ENCODE measurements around the gene FHDC1.

Gene FHDC1

DNA sequence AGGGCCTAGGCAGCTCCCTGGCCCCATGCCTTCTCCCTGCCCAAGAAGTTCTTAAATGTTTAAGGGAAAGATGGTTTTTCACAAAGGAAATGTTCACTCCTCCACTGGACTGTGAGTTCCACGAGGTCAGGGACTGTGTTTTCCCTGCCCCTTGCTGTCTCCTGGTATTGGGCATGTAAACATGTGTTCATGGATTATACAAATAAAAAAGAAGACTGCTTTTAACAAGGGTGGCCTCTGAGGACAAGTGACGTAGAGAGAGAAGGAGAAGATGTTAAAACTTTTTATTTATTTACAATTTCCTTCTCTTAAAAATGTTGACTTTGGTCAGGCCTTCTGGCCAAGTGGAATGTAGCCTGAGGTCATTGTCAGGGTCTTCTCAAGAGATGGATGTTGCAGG is 66.0 kb downstream of the FHDC1 start:
- DNase-seq (ENCODE audit: low read depth, low spot score): no peak

DNA sequence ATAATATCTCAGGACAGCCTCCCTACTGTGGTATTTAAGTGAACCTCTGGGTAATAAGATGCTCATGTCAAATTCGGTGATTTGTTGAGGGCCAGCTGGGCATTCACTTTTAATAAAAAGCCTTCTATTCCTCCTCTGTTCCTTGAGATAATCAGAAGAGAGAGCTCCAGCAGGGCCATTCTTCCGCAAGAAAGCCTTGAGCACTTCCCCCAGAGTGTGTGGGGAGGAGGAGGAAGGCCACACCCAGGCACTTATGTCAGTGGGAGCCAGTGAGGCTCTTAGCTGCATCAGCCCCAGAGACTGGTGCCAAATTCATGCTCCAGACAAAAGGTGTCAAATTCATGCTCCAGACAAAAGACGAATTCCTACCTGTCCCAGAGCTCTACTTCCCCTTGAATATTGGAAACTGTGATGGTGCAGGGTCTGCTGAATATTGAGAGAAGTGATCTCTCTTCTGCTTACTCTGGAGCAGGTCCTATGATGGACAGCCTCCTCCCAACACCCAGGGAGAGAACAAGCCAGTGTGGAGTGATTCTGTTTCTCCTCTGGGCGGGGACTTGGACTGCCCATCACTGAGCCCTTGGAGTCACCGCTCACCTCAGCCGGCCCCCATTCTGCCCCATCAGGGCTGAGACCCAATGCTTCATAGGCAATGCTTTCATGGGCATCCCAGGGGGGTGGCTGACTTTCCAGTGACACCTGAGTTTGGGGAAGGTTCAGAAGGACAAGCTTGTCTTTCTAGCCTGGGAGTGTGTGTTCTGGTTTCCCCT is 68.1 kb downstream of the FHDC1 start:
- no peak for DNase-seq (ENCODE audit: low read depth, low spot score)

DNA sequence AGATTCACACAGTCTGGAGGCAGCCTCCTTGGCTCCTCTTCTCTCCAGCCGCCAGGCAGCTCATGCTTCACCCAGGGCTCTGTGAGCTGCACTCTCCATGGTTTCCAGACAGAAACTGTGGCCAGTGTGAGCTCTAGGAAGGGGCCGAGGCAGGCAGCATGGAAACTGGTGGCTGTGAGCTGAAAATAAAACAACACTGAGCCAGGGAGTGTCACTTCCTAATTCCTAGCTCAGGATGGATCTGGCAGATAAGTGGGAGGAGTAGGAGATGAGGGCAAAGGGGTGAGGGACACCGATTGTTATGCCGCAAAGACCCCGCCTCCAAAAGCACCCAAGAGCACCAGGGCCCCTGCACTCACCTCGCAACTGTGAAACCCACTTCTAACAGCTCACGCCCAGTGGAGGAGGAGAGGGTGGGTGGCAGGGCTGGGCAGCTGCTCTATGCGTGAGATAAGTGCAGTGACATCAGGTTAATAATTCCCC is 69.8 kb downstream of the FHDC1 start:
- DNase-seq (ENCODE audit: low read depth, low spot score): no peak

DNA sequence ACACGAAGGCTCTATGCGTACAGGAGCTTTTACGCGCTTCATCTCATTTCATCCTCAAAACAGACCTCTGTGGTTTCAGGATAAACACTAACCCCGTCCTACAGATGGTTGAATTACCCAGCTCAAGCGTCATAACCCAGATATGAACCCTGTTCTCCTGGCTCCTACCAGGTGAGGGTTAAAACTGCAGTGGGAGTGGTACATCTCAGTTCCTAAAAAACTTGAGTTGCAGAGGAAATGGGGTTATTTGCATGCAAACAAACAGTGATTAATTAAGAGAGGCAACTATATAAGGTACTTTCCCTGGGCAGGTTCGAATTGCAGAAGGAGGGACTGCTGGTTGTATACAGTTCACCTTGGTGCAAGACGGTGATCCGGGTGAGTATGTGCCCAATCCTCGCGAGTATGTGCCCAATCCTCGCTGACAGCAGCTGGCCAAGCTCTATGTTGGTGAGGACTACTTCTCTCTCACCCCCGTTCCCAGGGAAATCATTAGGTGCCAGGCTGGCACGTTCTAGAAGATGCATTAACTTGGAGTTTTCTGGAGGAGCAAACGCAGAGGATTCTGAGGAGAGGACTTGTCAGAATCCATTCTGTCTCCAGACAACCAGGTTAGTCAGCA is 72.6 kb downstream of the FHDC1 start:
- DNase-seq (ENCODE audit: low read depth, low spot score): no peak

DNA sequence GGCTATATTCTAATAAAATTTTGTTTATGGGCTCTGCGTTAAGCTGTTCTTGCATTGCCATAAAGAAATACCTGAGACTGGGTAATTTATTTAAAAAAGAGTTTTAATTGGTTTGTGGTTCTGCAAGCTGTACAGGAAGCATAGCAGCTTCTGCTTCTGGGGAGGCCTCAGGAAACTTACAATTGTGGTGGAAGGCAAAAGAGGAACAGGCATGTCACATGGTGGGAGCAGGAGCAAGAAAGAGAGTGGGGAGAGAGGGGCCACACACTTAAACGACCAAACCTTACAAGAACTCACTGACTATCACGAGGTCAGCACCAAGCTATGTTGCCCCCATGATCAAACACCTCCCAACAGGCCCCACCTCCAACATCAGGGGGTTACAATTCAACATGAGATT is 74.0 kb downstream of the FHDC1 start:
- no peak for DNase-seq (ENCODE audit: low read depth, low spot score)

DNA sequence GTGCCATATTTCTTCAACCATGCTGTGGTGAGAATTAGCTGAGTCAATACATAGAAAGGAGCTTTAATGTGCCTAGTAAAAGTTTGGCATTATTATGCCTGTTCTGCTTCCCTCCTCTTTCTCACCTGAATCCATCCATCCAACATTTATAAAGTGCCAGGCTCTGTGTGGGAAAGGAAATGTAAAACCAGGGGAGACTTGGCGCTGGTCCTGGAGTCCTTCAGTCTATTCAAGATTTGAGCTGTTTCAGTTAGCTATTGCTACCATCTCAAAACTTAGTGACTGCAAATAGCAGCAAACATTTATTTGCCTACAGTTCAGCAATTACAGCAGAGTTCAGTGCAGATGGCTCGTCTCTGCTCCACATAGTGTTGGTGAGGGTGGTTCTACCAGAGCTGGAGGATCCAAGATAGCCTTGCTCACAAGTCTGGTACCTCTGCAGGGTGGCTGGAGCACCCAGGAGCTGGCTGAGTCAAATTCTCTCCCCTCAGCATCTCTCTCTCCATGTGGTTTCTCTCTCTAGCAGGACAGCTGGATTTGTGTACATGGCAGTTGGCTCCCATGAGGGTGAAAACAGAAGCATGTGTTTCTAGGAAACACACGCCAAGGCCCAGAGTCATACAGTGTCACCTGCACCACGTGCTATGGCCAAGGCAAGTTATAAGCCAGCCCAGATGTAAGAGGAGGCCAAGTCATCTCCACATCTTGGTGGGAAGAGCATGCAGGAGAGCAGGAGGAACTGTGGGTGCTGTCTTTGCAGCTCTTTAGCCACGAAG is 77.3 kb downstream of the FHDC1 start:
- no peak for DNase-seq (ENCODE audit: low read depth, low spot score)

DNA sequence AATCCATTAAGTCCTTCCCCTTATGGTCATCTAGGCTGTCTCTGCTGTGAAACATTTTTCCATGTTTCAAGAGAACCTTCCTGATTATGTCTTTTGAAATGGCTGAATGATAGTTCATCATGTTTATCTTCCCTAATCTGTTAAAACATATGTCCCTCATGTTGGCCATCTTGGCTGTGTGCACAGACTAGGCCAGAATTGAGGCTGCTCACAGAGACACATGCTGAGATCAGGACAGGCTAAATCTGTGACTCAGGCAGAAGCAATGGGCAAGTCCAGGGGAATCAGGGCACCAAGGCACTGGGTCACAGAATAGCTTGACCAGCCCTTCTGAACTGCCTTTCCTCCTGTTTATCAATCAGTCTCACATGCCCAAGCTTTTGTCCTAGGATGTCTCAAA is 78.3 kb downstream of the FHDC1 start:
- no peak for DNase-seq (ENCODE audit: low read depth, low spot score)

DNA sequence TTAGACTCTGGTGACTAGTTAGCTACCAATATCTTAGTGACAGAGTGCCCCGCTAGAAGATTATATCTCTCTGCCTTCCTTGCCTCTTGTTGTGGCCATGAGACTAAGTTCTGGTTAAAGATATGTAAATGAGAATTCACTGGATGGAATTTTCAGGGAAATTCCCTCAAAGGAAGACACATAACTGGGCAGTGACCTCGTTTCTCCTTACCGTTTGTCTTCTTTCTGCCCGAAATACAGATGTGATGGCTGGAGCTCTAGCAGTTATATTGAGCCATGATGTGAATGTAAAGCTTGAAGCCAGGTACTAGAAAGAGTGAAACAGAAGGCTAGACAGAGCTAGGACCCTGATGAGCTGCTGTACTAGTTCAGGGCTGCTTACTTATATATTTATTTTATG is 80.5 kb downstream of the FHDC1 start:
- DNase-seq (ENCODE audit: low read depth, low spot score): no peak

DNA sequence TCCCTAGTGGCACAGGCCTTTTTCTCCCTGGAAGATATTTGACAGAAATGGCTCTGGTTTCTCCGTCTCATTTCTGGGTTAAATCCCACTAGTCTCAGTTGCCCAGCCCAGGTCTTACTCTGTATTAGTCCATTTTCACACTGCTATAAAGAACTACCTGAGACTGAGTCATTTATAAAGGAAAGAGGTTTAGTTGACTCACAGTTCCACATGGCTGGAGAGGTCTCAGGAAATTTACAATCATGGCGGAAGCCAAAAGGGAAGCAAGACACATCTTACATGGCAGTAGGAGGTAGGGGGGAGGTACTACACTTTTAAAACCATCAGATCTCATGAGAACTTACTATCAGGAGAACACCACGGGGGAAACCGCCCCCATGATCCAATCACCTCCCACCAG is 81.9 kb downstream of the FHDC1 start:
- no peak for DNase-seq (ENCODE audit: low read depth, low spot score)

DNA sequence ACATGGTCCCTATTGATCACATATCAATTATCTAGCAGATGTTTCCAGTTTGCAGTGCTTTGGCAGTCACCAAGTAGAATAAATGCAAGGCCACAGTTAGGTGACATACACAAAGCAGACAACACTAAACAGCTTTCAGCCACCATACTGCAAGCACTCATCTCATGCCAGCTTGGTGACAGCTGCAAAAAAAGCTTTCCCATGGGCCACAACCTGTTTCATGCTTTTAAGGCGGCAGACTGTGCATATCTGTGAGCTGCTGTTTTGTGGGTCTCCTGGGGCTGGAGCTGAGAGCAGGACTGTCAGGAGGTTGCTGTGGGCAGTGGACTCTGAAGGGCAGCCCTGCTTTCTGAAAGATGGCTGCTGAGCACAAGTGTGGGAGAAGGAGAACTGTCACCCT is 82.6 kb downstream of the FHDC1 start:
- DNase-seq (ENCODE audit: low read depth, low spot score): no peak

DNA sequence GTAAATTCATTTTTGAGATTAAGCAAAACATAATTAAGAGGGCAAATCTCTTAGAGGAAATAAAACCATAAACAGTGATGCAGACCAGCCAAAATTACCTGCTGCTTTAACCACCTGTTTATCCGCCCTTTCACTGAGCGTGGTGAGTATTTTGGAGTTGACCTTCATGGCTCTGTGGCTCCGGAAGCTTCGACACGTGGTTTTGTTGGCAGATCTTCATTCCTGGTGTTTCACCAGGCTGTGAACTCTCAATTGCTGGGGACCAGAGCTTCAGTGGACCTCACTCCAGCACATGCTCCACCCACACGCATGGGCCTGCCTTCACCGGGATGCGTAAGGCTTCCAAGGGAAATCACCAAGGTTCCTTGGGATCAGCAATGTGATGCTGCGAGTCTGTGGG is 83.8 kb downstream of the FHDC1 start:
- DNase-seq (ENCODE audit: low read depth, low spot score): no peak

DNA sequence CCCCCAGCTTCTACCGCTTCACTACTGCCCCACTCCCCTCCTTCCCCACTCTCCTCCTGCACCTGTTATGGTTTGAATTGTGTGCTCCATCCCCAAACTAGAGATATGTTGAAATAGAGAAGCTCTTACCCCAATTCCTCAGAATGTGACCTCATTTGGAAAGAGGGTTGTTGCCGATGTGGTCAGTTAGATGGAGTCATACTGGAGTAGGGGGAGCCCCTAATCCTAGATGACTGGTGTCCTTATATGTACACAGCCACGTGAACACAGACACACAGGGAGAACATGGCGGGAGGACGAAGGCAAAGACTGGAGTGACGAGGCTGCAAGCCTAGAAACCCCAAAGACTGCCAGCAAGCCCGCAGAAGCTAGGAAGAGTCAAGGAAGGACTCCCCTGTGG is 84.3 kb downstream of the FHDC1 start:
- DNase-seq (ENCODE audit: low read depth, low spot score): no peak

DNA sequence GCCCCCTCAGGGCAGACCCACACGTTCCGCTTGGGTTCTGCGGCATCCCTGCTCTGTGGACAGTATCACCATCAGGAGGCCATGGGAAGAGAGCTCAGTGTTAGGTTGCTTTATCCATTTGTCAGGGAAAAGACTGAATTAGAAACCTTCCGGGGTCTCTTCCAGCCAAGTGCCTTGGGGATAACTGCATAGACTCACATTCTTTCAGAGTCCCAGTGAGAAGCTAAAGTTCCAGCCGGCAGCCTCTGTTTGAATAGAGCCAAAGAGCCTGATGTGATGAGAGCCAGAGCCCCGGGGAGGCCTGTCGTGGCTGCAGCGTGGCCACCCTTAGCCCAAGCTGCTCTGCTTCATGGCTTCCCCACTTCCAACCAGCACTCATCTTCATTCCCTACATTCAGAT is 85.2 kb downstream of the FHDC1 start:
- DNase-seq (ENCODE audit: low read depth, low spot score): no peak

DNA sequence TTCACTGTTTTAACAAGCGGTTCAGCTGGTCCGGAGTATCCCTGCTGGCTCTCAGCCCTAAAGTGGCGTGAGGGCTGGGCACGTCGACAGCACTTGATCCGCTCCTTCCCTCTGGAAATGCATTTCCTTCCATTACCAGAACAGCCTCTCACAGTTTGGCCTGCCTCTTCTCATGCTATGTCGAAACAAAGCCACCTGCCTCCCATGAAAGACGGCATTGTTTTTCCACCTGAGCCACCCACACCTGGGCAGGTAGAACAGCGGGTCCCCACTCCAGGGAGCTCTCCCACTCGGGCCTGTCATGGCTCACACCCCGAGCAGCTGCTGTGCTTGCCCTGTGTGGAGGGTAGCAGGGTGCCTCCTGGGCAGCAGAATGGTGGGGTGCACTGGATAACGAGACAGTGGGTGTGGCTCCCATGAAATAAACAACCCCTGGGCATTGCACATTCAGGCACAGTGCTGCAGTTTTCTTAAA is 86.2 kb downstream of the FHDC1 start:
- DNase-seq (ENCODE audit: low read depth, low spot score): no peak

DNA sequence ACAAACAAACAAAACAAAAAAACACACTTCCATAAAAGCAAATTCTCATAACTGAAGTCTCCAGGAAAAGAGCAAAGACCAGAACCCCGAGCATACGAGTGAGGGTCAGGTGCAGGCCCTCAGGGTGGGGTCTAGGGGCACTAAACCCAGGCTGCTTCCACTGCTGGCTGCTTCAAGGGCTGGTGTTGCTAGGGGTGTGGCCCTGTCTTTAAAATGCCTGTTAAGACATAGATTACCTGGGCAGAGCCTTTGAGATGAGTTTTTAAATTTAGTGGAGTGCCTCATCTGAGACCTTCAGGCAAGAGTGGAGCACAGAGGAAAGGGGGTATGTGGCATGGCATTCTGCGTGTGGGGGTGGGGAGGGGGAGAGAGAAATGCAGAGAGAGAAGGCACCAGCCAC is 87.0 kb downstream of the FHDC1 start:
- DNase-seq (ENCODE audit: low read depth, low spot score): no peak

DNA sequence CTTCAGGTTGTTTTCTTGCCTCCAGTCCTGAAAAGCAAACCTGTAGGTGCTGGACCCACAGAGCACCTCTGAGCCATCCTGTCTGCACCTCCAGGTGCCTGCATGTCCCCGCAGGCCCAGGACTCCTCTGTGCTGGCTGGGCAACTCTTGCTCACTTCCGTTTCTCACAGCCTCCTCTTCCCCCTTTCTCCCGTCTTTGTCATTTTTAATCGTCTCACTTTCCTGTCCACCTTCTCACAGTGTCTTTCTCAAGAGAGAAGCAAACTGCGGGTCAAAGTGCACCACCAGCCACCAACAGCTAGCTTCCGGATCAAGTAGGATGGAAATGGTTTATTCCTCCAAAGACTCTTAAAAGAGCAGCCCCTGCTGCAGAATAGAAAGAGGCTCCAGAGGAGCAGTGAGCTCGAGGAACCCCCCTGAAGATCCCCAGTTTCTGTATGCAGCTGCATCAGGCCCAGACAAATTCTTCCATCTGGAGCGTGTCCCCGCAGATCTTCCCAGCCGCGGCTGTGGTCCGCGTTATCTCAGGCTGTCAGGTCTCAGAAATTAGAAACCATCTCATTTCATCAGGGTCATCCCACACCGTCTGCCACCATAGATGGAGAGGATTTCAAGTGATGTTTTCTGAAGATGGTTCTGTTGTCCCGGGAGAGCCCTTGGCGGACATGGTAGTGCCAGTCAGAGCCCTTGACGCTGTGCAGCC is 87.7 kb downstream of the FHDC1 start:
- DNase-seq (ENCODE audit: low read depth, low spot score): no peak

DNA sequence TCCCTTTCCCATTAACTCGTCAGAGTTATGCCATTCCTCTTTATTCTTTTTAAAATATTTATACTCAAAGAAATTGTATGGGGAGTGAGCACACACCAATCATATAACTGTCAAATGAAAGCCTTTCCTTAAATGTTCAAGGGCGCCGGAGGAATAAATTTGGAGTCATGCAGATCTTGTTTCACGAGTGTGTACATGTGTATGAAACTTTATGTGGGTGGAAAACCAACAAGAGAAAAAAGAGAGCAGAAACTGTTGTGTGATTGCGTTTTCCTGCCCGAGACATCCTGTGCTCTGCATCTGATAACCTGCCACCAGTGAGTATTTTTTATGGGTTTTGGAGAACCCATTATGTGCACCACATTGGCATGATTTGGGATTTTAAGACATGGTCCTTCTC is 88.3 kb downstream of the FHDC1 start:
- no peak for DNase-seq (ENCODE audit: low read depth, low spot score)

DNA sequence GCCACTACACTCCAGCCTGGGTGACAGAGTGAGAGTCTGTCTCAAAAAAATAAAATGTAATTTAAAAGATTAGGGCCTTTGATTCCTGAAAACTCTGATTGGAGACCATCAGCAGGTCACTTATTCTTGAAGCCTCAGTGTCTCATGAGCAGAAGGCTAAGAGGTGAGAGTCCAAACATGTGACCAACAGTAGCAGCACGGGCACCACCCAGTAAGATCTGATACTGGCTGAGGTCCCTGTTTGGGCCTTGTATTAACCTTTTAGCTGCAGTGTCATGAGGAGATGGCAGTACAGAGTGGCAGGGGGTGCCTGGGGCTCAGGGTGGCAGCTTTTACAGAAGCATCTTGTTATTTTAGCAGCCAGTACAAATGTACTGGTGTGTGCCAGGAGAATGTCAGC is 89.3 kb downstream of the FHDC1 start:
- DNase-seq (ENCODE audit: low read depth, low spot score): no peak

DNA sequence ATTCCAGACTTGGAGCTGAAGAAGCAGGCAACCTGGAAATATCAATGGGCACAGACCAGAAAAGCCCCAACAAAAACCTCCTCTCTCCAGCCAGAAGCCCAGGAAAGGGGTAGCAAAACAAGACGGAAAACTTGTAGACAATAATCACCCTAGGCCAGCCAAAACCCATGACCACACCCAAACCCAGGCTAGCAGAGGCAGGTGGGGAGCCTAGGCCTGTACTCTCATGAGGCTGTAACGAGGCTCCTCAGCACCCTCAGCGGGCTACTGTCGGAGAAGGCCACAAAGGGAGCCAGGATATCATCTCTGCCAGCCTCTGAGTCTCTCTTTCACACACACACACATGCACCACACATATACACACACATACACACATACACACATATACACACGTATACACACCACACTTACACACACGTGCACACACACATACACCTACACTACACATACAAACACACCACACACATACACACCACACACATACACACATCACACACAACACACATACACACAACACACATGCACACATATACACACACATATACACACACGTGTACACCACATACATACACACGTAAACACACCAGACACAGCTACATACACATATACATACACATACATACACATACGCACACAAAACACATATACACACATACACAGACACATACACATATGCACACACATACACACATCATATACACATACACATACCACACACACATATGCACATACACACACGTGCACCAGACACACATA is 90.6 kb downstream of the FHDC1 start:
- no peak for DNase-seq (ENCODE audit: low read depth, low spot score)

DNA sequence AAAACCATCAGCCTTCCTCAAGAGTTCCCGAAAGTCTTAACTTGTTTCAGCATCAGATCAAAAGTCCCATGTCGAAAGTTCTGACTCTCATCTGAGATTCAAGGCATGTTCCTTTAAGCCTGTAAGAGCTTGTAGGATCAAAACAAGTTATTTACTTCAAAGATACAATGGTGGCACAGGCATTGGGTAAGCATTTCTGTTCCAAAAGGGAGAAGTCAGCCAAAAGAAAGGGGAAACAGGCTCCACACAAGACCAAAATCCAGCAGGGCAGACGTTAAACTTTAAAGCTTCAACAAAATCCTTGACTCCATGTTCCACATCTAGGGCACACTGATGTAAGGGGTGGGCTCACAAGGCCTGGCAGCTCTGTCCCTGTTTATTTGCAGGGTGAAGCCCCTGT is 91.7 kb downstream of the FHDC1 start:
- no peak for DNase-seq (ENCODE audit: low read depth, low spot score)

DNA sequence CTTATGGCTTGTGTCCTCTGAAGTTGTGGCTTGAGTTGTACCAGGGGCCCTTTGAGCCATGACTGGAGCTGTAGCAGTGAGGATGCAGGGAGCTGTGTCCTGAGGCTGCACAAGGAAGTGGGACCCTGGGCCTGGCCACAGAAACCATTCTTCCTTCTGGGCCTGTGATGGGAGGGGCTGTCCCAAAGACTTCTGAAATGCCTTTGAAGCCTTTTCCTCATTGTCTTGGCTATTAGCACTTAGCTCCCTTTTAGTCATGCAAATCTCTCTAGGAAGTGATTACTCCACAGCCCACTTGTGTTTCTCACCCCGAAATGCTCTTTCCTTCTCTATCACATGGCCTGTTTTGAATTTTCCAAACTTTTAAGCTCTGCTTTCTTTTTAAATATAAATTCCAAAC is 92.4 kb downstream of the FHDC1 start:
- no peak for DNase-seq (ENCODE audit: low read depth, low spot score)
